ENCODE data around the gene SPDYE6. TPM values are rescaled to one million over a fixed set of nuclear protein-coding genes. Genes with fewer than 3 reads are reported as not detected.
A peak's percentile ranks its signal among the peaks of the same experiment; 100 is the strongest.
"Not testable (repeated sequence)": the region's sequence is repeated elsewhere in the genome, so short reads cannot be mapped to it uniquely, and the experiment has no call there.

SPDYE6 gene
- total and polyA plus RNA-seq, 2 experiments from 2014 or later: not detected

DNA sequence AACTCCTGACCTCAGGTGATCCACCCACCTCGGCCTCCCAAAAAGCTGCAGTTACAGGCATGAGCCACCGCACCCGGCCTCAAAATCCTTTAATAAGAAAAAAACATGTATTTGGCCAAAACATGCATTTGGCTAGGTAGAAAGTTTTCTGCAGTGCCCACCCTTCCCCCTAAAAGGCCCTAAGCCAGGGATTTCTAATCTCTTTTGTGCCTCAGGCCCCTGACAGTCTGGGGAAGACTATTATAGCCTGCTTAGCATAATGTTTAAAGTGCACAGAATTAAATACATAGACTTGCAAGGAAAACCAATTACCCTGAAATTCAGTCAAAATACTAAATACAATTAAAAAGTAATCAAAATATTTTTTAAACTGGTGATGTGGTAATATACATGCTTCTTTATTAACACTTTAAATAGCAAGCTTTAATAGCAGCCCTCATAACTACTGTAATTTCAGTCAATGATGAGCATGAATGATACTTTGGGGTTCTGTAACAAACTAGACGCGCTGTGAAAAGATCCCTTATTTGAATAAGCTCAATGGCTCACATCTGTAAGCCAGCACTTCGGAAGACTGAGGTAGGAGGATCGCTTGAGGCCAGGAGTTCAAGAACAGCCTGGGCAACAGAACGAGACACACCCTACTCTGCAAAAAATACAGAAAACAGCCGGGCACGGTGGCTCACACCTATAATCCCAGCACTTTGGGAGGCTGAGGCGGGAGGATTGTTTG lies 29.9 kb downstream of the SPDYE6 start:
- H3K27ac Mint-ChIP-seq: no peak overlapping the region
- Histone ChIP-seq H3K4me2 (no peak overlapping the region), H3K27ac (ENCODE audit: low read depth) (no peak overlapping the region), H3K36me3 (ENCODE audit: insufficient read depth) (no peaks in the 10 kb centered on the region), H3K4me3 (no peak overlapping the region), H3K4me1 (ENCODE audit: insufficient read depth) (peaks cover 3% of the 10 kb centered on the region; the same call in 1 of the 2 replicates), H2AFZ (no peak overlapping the region), H4K20me1 (replicated peaks; ENCODE audit: insufficient read depth) (no peaks in the 10 kb centered on the region), H3K9me2 (ENCODE audit: insufficient read depth) (no peaks in the 10 kb centered on the region), H3F3A (replicated peaks; ENCODE audit: low read depth) (no peaks in the 10 kb centered on the region), H3K79me2 (replicated peaks; ENCODE audit: insufficient read depth) (no peaks in the 10 kb centered on the region), H3K27me3 (ENCODE audit: insufficient read depth) (no peaks in the 10 kb centered on the region)
- peaks cover 11% of the 10 kb centered on the region for H3K4me1 Mint-ChIP-seq
- no peaks in the 10 kb centered on the region; the same call in 2 of the 3 replicates for H3K36me3 Mint-ChIP-seq (ENCODE audit: low read depth)
- DNase-seq (ENCODE audit: low spot score) (no peak), ATAC-seq (no peak)
- peaks cover 24% of the 10 kb centered on the region for H3K27me3 Mint-ChIP-seq (ENCODE audit: insufficient read depth, low read depth, poor library complexity)
- H3K4me3 Mint-ChIP-seq: no peak overlapping the region
- H3K9me3 Mint-ChIP-seq: no peaks in the 10 kb centered on the region
- TF ChIP-seq, protein P1, sequence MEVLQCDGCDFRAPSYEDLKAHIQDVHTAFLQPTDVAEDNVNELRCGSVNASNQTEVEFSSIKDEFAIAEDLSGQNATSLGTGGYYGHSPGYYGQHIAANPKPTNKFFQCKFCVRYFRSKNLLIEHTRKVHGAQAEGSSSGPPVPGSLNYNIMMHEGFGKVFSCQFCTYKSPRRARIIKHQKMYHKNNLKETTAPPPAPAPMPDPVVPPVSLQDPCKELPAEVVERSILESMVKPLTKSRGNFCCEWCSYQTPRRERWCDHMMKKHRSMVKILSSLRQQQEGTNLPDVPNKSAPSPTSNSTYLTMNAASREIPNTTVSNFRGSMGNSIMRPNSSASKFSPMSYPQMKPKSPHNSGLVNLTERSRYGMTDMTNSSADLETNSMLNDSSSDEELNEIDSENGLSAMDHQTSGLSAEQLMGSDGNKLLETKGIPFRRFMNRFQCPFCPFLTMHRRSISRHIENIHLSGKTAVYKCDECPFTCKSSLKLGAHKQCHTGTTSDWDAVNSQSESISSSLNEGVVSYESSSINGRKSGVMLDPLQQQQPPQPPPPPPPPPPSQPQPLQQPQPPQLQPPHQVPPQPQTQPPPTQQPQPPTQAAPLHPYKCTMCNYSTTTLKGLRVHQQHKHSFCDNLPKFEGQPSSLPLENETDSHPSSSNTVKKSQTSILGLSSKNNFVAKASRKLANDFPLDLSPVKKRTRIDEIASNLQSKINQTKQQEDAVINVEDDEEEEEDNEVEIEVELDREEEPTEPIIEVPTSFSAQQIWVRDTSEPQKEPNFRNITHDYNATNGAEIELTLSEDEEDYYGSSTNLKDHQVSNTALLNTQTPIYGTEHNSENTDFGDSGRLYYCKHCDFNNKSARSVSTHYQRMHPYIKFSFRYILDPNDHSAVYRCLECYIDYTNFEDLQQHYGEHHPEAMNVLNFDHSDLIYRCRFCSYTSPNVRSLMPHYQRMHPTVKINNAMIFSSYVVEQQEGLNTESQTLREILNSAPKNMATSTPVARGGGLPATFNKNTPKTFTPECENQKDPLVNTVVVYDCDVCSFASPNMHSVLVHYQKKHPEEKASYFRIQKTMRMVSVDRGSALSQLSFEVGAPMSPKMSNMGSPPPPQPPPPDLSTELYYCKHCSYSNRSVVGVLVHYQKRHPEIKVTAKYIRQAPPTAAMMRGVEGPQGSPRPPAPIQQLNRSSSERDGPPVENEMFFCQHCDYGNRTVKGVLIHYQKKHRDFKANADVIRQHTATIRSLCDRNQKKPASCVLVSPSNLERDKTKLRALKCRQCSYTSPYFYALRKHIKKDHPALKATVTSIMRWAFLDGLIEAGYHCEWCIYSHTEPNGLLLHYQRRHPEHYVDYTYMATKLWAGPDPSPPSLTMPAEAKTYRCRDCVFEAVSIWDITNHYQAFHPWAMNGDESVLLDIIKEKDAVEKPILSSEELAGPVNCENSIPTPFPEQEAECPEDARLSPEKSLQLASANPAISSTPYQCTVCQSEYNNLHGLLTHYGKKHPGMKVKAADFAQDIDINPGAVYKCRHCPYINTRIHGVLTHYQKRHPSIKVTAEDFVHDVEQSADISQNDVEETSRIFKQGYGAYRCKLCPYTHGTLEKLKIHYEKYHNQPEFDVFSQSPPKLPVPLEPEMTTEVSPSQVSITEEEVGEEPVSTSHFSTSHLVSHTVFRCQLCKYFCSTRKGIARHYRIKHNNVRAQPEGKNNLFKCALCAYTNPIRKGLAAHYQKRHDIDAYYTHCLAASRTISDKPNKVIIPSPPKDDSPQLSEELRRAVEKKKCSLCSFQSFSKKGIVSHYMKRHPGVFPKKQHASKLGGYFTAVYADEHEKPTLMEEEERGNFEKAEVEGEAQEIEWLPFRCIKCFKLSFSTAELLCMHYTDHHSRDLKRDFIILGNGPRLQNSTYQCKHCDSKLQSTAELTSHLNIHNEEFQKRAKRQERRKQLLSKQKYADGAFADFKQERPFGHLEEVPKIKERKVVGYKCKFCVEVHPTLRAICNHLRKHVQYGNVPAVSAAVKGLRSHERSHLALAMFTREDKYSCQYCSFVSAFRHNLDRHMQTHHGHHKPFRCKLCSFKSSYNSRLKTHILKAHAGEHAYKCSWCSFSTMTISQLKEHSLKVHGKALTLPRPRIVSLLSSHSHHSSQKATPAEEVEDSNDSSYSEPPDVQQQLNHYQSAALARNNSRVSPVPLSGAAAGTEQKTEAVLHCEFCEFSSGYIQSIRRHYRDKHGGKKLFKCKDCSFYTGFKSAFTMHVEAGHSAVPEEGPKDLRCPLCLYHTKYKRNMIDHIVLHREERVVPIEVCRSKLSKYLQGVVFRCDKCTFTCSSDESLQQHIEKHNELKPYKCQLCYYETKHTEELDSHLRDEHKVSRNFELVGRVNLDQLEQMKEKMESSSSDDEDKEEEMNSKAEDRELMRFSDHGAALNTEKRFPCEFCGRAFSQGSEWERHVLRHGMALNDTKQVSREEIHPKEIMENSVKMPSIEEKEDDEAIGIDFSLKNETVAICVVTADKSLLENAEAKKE (CRISPR knock-in tag; IDR thresholded peaks at IDR 0.05): no peak
- TF ChIP-seq CTCF (conservative IDR thresholded peaks at IDR 0.05; ENCODE audit: low read depth in 2 of 2) (0 out of 4 replicates have a peak, but pooled peaks of 1 of the 2 experiments have one; percentile 14), NANOG (IDR thresholded peaks at IDR 0.05; ENCODE audit: borderline replicate concordance) (no peak)

DNA sequence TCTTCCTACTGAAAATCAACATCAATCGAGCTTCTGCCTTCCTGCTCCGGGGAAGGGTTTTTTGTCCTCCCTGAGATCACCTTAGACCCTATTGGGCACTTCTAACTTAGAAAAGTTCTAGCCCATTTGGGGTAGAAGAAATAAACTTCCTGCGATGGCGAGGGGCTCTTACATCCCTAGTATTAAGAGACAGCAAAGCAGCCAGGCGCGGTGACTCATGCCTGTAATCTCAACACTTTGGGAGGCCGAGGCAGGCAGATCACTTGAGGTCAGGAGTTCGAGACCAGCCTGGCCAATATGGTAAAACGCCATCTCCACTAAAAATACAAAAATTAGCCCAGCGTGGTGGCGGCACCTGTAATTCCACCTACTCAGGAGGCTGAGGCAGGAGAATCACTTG lies 31.1 kb downstream of the SPDYE6 start:
- H3K27ac ChIP-seq (ENCODE audit: low read depth); H3K36me3 ChIP-seq (ENCODE audit: insufficient read depth); DNase-seq (ENCODE audit: low spot score); H4K20me1 ChIP-seq (replicated peaks; ENCODE audit: insufficient read depth); ATAC-seq; H3F3A ChIP-seq (replicated peaks; ENCODE audit: low read depth); H3K27me3 ChIP-seq (ENCODE audit: insufficient read depth); H3K4me1 ChIP-seq (ENCODE audit: insufficient read depth); H3K4me3 ChIP-seq; H3K4me2 ChIP-seq; H3K79me2 ChIP-seq (replicated peaks; ENCODE audit: insufficient read depth); H3K9me2 ChIP-seq (ENCODE audit: insufficient read depth); H3K36me3 Mint-ChIP-seq (ENCODE audit: low read depth); H2AFZ ChIP-seq; H3K27ac Mint-ChIP-seq; H3K4me3 Mint-ChIP-seq; H3K9me3 Mint-ChIP-seq: not testable (repeated sequence)
- Mint-ChIP-seq H3K4me1 (peaks cover 11% of the 10 kb centered on the region), H3K27me3 (ENCODE audit: insufficient read depth, low read depth, poor library complexity) (peaks cover 23% of the 10 kb centered on the region)

Data from GM23338 (cell line).